Measurements from ENCODE around the gene TBC1D14. TPM values are rescaled to one million over a fixed set of nuclear protein-coding genes. Genes with fewer than 3 reads are reported as not detected.

Gene TBC1D14
- total and polyA plus RNA-seq, 2 of the 8 experiments (the other 6 are each of a cell fraction or from before 2014, with no cell fraction given), result 45.6 to 48.2 TPM

GRCh38 chr4:7040765-7041164 is 131.1 kb downstream of the TBC1D14 start (continued):
- TF ChIP-seq CHD7 (IDR thresholded peaks at IDR 0.05; ENCODE audit: insufficient replicate concordance, low read length), result no peak
- TF ChIP-seq SIN3A (conservative IDR thresholded peaks at IDR 0.05 in 1 of 2, IDR thresholded peaks at IDR 0.05 in 1 of 2; ENCODE audit: low read depth in 1 of 2, low read length in 2 of 2), result no peak
- TF ChIP-seq SUZ12 (IDR thresholded peaks at IDR 0.05; ENCODE audit: low read length), result no peak
- TF ChIP-seq TAF1 (IDR thresholded peaks at IDR 0.05; ENCODE audit: low read depth, low read length), result no peak
- TF ChIP-seq CEBPB (IDR thresholded peaks at IDR 0.05; ENCODE audit: low read depth, low read length), result no peak
- TF ChIP-seq RXRA (IDR thresholded peaks at IDR 0.05; ENCODE audit: insufficient read depth, low read depth, low read length), result no peak
- no peak for TF ChIP-seq CHD1 (IDR thresholded peaks at IDR 0.05; ENCODE audit: low read depth, low read length)
- TF ChIP-seq, protein P1, sequence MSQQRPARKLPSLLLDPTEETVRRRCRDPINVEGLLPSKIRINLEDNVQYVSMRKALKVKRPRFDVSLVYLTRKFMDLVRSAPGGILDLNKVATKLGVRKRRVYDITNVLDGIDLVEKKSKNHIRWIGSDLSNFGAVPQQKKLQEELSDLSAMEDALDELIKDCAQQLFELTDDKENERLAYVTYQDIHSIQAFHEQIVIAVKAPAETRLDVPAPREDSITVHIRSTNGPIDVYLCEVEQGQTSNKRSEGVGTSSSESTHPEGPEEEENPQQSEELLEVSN (IDR thresholded peaks at IDR 0.05), result no peak
- no peak for TF ChIP-seq RFX5 (IDR thresholded peaks at IDR 0.05; ENCODE audit: borderline replicate concordance, low read depth, low read length)
- no peak for TF ChIP-seq CREB1 (IDR thresholded peaks at IDR 0.05)
- no peak for TF ChIP-seq BRCA1 (IDR thresholded peaks at IDR 0.05; ENCODE audit: low read depth, low read length)
- TF ChIP-seq CHD2 (IDR thresholded peaks at IDR 0.05; ENCODE audit: low read length), result no peak
